HFFc6 (cell line): ENCODE results near the gene TSPAN2. TPM values are rescaled to one million over a fixed set of nuclear protein-coding genes. Genes with fewer than 3 reads are reported as not detected.

ENCODE experiments used
- DNase-seq: peaks from one replicate; pipeline ENCODE4 v3.0.0-alpha.2; 2018
- H3K27ac Mint-ChIP-seq: 2 replicates; pipeline ENCODE4 v1.8.0; 2020; ENCODE audit warnings: mild to moderate bottlenecking, mixed read lengths
- H3K27me3 Mint-ChIP-seq: 2 replicates; pipeline ENCODE4 v1.8.0; 2021; ENCODE audit warnings: mild to moderate bottlenecking, moderate library complexity, mixed read lengths; ENCODE audit not compliant: insufficient read depth
- H3K36me3 Mint-ChIP-seq: 2 replicates; pipeline ENCODE4 v1.8.0; 2021; ENCODE audit warnings: low read depth, mixed read lengths
- H3K4me1 Mint-ChIP-seq: 2 replicates; pipeline ENCODE4 v1.8.0; 2020; ENCODE audit warnings: low read depth, mixed read lengths
- H3K4me3 Mint-ChIP-seq: 2 replicates; pipeline ENCODE4 v1.8.0; 2020; ENCODE audit warnings: mild to moderate bottlenecking, moderate library complexity, mixed read lengths
- H3K9me3 Mint-ChIP-seq: 2 replicates; pipeline ENCODE4 v1.8.0; 2020; ENCODE audit warnings: mild to moderate bottlenecking, mixed read lengths
- total RNA-seq, 6 experiments: library from RNA; stranded (reverse); fragmentation: NEBNext Ultra II Directional; extraction: Animal tissue kit (Norgen Biotek cat#: 25700); gene quantifications; 2 replicates in 1 of 6; 3 replicates in 5 of 6; pipeline ENCODE4 v1.2.3, GENCODE V29; 2021
- TF ChIP-seq, protein P1 (sequence below): fragments of 200-600 bp; sonication (generic); IDR thresholded peaks from 2 replicates; pipeline ENCODE4 v1.5.0; 2021; ENCODE audit warnings: antibody characterized with exemption, mild to moderate bottlenecking

The TSPAN2 gene
- total RNA-seq, 6 experiments from 2014 or later: 4.2 to 6.9 (median 5.1) TPM

DNA sequence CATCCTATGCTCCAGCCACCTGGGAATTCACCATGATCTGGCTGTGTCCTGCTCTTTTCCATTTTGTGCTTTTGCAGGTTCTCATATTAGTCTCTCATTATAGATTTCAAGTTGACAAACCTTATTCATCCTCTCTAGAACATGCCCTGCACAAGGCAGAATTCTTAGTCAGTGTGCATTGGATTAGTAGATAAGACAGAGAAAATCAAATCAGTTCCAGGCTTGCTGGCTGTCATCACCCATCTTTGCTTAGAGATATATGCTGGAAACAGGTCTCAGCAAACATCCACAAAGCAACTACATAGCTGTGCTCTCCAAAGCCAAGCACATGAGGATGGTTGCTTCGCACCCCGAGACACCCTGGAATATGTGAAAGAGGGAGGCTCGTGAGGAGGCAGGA lies 24.8 kb downstream of the TSPAN2 start:
- Mint-ChIP-seq H3K4me3 (no peak overlapping the region), H3K9me3 (no peaks in the 10 kb centered on the region), H3K4me1 (peaks cover 40% of the 10 kb centered on the region), H3K27me3 (no peaks in the 10 kb centered on the region; the same call in 1 of the 2 replicates), H3K27ac (no peak overlapping the region), H3K36me3 (no peaks in the 10 kb centered on the region; the same call in 1 of the 2 replicates)
- no peak for DNase-seq
- TF ChIP-seq, protein P1, sequence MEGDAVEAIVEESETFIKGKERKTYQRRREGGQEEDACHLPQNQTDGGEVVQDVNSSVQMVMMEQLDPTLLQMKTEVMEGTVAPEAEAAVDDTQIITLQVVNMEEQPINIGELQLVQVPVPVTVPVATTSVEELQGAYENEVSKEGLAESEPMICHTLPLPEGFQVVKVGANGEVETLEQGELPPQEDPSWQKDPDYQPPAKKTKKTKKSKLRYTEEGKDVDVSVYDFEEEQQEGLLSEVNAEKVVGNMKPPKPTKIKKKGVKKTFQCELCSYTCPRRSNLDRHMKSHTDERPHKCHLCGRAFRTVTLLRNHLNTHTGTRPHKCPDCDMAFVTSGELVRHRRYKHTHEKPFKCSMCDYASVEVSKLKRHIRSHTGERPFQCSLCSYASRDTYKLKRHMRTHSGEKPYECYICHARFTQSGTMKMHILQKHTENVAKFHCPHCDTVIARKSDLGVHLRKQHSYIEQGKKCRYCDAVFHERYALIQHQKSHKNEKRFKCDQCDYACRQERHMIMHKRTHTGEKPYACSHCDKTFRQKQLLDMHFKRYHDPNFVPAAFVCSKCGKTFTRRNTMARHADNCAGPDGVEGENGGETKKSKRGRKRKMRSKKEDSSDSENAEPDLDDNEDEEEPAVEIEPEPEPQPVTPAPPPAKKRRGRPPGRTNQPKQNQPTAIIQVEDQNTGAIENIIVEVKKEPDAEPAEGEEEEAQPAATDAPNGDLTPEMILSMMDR: no peak

DNA sequence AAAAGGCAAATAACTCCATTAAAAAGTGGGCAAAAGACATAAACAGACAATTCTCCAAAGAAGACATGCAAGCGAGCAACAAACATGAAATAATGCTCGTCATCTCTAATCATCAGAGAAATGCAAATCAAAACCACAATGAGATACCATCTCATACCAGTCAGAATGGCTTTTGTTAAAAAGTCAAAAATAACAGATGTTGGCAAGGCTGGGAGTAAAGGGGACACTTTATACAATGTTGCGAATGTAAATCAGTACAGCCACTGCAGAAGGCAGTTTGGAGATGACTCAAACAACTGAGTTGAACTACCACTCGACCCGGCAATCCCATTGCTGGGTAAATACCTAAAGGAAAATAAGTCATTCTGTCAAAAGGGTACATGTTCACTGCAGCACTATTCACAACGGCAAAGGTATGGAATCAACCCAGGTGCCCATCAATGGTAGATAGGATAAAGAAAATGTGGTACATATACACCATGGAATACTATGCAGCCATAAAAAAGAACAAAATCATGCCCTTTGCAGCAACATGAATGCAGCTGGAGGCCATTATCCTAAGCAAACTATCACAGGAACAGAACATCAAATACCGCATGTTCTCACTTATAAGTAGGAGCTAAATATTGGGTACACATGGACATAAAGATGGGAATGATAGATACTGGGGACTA lies 25.9 kb downstream of the TSPAN2 start:
- H3K9me3 Mint-ChIP-seq: no peaks in the 10 kb centered on the region
- peaks cover 29% of the 10 kb centered on the region for H3K4me1 Mint-ChIP-seq
- no peaks in the 10 kb centered on the region; the same call in 1 of the 2 replicates for H3K36me3 Mint-ChIP-seq
- no peak overlapping the region for H3K4me3 Mint-ChIP-seq
- TF ChIP-seq, protein P1: no peak
- no peak overlapping the region for H3K27ac Mint-ChIP-seq
- H3K27me3 Mint-ChIP-seq: no peaks in the 10 kb centered on the region; the same call in 1 of the 2 replicates
- no peak for DNase-seq

DNA sequence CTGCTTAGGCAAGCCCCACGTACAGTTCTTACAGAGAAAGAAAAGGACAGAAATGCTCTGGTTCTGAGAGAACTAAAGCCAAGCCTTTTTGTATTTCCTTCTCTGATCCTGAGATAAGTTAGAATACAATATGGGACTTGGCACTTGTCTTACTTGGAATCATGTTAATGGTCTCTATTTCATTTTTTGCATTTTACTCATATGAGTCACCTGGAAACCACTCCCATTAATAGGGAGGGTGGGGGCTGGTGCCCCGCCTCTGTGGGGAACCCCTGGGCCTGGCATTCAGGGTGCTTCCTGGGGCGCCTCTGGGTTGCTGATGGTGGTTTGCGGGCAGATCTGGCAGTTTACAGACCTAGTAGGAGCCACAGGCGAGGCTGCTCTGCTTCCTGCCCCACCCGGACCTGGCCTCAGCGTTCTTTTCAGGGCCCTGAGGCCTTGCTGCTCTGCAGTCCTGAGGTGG lies 26.7 kb downstream of the TSPAN2 start:
- TF ChIP-seq, protein P1: no peak
- peak; percentile 17 for DNase-seq
- Mint-ChIP-seq H3K36me3 (no peaks in the 10 kb centered on the region; the same call in 1 of the 2 replicates), H3K4me3 (no peak overlapping the region), H3K27ac (peak overlapping the region; percentile 64), H3K9me3 (no peaks in the 10 kb centered on the region), H3K27me3 (no peaks in the 10 kb centered on the region; the same call in 1 of the 2 replicates), H3K4me1 (peaks cover 22% of the 10 kb centered on the region)

DNA sequence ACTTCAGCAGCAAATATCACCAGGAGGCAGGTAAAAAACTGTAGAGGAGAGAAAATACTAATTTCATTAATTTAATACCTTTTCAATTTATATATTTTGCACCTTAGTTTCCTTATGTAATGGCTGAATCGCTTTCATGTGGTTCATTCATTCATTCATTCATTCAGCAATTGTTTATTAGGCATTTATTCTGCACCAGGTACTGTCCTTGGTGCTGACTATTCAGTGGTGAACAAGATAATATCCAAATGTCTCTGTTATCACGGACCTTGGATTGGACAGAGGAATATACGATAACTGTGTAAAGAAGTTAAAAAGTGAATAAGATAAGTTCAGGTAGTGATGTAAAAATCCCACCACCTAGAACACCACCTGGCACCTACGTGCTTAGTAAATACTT lies 28.8 kb downstream of the TSPAN2 start:
- Mint-ChIP-seq H3K36me3 (no peaks in the 10 kb centered on the region; the same call in 1 of the 2 replicates), H3K27ac (no peak overlapping the region), H3K27me3 (no peaks in the 10 kb centered on the region; the same call in 1 of the 2 replicates)

DNA sequence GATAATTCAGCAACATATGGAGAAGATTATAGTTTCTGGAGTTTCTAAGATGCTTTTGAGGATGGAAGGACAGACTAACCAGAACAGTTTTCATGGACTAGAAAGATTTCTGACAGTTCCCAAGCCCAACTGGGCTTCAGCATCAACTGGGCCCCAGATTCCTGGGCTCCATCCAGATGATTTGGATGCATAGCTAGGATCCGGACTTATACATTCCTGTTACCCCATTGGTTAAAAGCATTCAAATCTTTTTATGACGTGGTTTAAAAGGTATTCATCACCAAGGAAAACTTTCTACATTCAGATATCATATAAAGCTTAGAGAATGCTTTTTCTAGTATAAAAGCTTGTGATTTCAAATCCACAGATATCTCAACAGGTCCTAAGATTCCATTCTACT lies 30.0 kb downstream of the TSPAN2 start:
- Mint-ChIP-seq H3K27me3 (no peaks in the 10 kb centered on the region; the same call in 1 of the 2 replicates), H3K36me3 (no peaks in the 10 kb centered on the region; the same call in 1 of the 2 replicates), H3K27ac (no peak overlapping the region), H3K4me1 (peaks cover 15% of the 10 kb centered on the region), H3K9me3 (no peaks in the 10 kb centered on the region), H3K4me3 (no peak overlapping the region)
- TF ChIP-seq, protein P1: no peak
- no peak for DNase-seq

More for the DNA sequence above, 28.8 kb downstream of the TSPAN2 start:
- TF ChIP-seq, protein P1: no peak
- no peak for DNase-seq
- no peaks in the 10 kb centered on the region for H3K9me3 Mint-ChIP-seq
- no peak overlapping the region for H3K4me3 Mint-ChIP-seq
- peaks cover 15% of the 10 kb centered on the region for H3K4me1 Mint-ChIP-seq
